CD4-positive, alpha-beta T cell treated with Interleukin-17A for 1 hour (primary cell): ENCODE measurements around the gene CHD9NB.
"Not testable (repeated sequence)": the region's sequence is repeated elsewhere in the genome, so short reads cannot be mapped to it uniquely, and the experiment has no call there.

Experiments used
- DNase-seq: peaks from one replicate; pipeline ENCODE4 v3.0.0-alpha.2; 2020

CHD9NB gene

DNA sequence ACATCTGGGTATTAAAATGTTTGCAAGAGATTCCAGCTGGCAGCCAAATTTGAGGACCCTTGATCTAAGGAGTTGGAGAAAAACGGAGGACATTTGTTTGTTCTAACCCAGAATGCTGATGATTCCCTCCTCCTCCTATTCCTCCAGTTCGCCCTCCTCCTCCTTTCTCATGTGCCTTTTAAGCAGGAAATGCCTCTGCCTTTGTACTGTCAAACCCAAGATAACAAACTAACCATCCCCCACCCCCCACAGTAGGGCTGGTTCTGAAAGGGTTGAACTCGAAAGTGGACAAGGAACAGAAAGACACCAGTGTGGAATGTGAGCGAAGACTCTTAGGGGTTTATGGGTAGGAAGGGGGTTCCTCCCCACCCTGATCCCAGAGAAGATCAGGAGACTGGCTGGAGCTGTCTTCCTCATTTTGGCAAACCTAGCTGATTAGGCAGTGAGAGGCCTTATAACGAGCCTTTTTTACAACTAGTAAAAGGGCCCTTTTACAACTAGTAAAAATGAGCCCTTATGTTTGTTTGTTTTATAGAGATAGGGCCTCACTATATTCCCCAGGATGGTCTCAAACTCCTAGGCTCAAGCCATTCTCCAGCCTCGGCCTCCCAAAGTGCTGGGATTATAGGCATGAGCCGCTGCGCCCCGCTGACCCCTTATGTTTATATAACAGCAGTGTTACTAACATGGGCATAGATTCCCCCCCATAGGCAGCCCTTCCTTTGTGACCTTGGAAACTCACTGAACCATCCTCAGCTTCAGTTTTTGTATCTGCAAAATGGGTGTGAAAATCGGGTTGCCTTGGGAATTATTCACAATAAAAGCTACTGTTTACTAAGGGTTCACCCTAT is 3.1 kb upstream of the CHD9NB start:
- DNase-seq, result peak; percentile 18

DNA sequence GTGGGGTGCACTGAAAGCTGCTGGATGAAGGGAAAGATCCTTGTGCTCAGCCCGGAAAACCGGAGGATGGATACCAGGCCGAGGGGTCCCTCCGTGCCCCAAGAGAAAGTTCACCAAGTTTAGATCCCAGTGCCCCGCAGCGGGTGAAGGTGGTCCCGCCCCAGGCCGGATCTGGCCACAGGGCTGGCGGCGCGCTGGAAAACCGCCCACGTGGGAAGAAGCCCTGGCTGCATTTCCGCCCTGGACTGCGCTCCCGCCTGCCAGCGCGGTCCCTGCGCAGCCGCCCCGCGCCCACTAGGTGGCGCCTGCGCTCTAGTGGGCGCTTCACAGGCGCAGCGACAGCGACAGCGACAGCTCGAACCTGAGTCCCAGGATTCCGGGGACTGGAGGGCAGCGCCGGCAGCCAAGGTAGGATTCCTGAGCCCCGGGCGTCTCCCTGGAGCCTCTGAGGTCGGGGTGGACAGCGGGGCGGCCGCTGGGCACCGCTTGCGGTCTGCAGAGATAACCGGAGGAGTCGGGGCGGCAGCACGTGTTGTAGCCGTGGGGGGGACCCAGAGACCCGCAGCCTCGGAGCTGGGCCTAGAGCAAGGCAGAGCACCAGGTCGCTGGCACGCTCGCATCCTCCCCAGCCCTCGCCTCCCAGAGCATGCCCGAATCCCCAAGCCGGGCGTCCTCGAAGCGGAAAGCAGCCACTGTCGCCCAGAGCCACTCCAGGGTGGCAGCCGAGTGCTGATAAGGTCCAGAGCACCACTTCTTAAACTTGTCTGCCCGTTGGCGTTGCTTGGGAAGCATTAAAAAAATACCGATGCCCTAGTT is 2.2 kb upstream of the CHD9NB start, which contains the start of gene CHD9:
Gene CHD9 (plus strand): TSS at position 322 of the 816 bp plus-strand sequence. CDS start 101,099 bp downstream, outside the sequence.
- DNase-seq, result peak; percentile 73

DNA sequence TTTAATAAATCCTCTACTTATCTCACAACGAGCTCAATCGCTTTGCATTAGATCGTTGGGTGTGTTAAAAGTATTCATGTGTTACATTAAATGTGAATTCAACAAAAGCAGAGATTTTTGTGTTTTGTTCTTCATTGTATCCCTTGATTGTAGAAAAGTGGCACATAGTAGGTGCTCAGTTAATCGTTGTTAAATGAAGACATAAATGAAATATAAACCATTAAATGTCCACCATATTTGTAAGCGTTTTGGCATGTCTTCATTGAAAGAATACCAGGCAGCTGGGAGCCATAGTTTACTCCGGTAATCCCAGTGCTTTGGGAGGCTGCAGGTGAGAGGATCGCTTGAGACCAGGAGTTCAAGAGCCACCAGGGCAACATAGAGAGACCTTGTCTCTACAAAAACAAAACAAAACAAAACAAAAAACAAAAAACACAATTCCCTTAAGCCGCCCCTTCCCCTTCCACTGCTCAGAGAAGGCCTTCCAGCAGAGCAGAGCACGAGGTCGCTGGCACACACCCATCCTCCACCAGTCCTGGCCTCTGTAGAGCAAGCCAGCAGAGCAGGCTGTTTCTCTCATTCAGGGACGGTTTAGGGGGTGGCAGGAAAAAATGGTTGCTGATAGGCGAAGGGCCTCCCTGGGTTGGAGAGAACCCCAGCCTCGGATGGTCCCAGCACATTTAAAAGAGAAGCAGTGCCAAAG is 1.4 kb upstream of the CHD9NB start:
- peak; percentile 9 for DNase-seq

DNA sequence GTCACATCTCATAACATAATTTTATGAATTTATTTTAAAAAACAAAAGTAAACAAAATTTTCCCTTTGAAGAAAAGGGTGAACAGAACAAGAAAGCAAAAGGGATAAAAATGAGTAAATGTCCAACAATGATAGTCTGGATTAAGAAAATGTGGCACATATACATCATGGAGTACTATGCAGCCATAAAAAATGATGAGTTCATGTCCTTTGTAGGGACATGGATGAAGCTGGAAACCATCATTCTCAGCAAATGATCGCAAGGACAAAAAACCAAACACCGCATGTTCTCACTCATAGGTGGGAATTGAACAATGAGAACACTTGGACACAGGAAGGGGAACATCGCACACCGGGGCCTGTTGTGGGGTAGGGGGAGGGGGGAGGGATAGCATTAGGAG is 1.4 kb downstream of the CHD9NB start:
- not testable (repeated sequence) for DNase-seq

DNA sequence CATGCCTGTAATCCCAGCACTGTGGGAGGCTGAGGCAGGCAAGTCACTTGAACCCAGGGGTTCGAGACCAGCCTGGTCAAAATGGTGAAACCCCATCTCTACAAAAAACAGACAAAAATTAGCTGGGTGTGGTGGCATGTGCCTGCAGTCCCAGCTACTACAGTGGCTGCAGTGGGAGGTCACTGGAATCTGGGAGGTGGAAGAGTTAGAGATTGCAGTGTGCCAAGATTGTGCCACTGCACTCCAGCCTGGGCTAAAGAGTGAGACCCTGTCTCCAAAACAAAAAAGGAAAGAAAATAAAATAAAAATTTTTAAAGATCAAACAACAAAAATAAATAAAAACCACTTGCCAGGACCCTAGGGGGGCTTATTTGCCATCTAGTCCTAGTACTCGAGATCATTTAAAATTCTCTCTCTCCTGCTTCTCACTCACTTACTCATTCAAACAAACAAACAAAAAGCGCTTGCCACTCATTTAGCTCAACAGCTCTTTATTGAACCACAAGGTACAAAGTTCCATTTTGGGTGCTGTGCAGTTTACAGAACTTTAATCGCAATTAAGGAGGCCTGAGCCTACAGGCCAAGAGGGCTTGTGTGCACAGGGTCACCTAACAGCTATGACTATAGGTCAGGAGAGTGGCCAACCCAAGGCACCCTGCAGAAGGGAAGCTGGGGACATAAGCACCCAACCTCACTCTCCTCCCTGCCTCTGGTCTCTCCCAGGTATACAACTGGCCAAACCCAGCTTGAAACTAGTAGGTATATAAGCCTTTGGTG is 4.4 kb downstream of the CHD9NB start:
- DNase-seq, result no peak

DNA sequence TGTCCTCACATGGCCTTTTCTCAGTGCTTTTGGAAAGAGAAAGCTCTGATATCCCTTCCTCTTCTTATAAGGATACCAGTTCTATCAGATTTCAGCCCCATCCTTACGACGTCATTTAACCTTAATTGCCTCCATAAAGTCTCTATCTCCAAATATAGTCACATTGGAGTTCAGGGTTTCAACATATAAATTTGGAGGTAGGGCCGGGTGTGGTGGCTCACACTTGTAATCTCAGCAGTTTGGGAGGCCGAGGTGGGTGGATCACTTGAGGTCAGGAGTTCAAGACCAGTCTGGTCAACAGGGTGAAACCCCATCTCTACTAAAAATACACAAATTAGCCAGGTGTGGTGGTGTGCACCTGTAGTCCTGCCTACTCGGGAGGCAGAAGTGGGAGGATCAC is 5.2 kb downstream of the CHD9NB start:
- DNase-seq, result not testable (repeated sequence)

DNA sequence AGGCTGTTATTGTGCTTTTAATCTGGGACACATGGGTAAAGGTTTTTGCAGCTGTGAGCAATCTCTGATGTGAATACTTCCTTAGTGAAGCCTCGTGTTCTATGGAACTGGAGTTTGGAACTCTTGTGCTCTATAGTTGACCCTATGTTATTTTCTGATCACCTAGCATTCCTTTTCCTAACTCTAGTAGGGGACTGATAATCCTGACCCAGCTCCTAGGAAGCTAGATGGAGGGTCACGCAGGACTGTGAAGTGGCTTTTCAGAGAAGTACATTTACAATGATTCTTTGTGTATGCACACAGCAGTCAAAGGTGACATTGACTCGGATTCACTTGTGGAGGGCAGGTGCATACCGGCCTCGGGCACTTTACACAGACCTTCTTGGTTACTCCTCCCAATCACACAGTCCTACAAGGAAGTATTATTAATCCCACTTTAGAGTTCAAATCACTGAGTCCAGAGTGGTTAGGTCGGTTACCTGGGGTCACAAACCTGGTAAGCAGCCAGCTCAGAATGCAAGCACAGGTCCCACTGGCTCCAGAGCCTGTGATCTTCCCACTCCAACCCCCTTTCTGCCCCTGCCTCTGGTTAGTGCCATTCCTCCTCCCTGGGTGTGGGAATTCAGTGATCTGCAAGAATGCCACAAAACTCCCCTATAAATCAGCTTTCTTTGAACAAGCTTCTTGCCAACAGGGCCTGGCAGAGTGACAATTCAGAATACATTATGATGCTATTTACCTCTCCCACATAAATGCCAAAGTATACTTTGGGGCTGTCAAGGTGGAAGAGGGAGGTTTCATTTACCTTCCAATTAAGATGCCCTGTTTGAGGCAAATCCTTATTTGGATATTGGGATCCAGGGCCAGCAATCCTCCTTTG is 7.1 kb downstream of the CHD9NB start:
- DNase-seq, result no peak

DNA sequence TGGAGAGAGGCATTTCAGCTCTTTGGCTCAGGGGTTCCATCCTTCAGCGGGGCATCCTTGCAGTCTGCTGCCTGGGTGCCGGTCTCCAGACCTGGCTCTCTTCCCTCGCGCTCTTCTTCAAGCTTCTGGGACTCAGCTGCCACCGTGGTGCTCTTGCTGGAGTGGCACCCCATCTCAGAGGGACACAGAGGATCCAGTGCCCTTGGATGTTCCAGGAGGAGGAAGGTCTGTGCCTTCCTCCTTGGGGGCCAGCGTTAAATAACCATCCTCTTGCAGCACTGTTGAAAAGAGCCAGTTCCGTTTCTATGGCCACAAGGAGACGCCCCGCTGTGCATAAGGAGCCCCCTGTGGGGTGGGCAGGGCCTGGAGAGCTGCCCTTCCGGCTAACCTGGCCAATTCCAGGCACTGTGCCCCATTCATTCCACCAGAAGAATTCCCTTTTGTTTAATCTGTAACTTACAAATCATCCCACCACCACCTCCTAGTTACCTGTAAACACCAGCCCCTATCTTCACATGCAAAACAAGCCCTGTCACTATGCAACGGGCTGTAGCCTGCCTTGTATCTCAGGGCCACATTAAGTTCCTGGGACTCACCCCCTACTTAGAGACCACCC is 8.6 kb downstream of the CHD9NB start:
- DNase-seq, result no peak

DNA sequence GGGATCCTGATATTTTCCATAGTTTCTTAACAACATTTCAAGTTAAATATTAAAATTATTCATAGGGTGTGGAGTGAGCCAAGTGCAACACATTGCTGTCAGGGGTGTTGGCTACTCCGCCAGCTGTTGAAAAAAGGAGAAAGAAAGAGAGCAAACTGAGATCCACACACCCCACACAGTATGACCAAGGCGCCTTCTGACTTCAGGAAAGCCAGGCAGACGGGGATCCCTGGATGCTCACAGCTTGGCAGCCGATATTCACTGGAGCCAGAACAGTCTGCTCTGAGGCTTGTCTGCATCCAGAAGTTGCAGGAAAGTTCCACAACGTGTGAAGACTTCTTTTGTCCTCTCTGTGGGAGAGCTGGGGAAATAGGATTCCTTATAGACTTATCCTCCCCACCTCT is 9.3 kb downstream of the CHD9NB start:
- no peak for DNase-seq

DNA sequence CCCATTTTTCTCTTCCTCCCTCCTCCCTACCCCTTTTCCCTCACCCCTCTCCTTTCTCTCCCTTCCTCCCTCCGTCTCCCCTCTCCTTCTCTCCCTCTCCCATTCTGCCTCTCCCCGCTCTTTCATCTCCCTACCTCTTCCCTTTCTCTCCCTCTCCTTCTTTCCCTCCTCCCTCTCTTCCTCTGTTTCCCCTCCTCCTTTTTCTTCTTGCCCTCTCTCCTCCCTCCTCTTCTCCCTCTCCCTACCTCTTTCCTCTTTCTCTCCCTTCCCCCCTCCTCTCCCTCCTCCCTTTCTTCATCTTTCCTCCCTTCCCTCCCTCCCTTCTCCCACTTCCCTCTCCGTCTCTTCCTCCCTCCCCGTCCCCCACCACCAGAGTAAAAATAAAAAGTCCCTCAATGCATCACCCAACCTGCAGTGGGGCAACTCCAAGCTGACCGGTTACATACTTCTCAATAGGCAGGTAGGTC is 10.4 kb downstream of the CHD9NB start:
- DNase-seq, result no peak

DNA sequence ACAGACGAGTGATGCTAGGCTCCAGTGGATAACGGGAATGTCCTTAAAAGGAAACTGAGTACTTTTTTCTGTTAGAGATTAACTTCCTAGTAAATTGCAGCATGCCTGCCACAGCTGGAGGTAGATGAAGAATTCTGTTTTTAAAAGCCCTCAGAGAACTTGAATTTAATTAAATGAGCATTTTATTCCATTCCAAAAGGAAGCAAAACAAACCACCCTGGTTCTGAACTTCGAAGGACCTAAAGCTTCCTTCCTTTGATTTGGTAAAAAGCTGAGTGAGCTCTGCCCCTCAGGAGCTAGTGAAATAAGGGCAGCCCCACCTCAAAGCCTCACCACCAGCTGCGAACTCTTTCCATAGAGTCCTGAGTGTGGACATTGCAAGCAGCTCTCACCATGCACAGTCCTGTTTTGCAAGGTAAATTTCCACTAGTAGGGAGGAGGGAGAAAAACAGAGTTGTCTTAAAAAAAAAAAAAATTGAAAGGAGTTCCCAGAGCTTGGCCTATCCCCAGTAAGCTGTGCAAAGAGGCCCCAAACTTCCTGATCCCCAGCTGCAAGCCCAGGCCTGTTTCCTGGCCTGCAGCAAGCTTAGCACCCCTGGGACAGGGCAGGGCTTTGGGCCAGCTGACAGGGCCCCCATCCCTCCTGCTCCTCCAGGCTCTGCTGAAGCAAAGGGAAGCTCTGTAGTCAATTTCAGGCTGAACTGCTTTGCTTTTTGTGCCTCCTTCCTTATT is 11.2 kb downstream of the CHD9NB start:
- no peak for DNase-seq

DNA sequence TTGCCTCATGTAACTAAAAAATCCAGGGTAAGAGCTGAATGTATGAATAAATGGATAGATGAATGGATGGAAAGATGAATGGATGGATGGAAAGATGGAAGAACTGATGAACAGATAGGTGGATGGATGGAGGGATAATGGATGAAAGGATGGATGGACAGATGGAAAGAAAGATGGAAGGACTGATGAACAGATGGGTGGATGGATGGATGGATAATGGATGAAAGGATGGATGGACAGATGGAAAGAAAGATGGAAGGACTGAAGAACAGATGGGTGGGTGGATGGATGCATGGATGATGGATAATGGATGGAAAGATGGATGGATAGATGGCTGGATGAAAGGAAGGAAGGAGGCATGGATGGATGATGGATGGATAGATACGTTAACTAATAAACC is 11.9 kb downstream of the CHD9NB start:
- no peak for DNase-seq

DNA sequence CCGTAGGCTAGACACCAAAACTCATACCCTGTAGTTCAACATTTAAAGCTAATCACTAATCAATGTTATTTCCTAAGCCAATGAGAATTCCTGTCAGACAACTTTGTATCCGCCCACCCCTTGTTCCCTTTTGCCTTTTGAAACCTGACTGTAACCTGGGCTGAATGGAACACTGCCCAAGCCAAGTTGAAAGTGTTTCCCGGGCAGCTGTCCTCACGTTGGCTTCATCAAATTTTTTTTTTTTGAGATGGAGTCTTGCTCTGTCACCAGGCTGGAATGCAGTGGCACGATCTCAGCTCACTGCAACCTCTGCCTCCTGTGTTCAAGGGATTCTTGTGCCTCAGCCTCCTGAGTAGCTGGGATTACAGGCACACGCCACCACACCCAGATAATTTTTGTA is 16.0 kb downstream of the CHD9NB start:
- not testable (repeated sequence) for DNase-seq

DNA sequence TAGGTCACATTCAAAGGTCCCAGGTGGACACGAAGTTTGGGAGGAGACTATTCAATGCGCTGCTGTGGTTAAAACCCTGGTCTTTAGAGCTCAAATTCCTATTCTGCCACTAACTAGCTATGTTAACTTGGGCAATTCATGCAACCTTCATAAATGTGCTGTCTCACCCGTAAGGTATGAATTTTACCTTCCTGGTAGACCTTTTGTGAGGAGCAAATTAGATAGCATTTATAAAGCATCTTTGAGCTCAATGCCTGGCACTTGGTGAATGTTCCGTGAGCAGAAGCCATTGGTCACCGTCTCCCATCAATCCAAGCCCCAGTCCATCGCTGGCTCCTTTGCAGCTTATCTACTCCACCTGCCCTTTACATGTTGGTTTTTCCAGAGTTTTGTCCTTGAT is 16.6 kb downstream of the CHD9NB start:
- no peak for DNase-seq

DNA sequence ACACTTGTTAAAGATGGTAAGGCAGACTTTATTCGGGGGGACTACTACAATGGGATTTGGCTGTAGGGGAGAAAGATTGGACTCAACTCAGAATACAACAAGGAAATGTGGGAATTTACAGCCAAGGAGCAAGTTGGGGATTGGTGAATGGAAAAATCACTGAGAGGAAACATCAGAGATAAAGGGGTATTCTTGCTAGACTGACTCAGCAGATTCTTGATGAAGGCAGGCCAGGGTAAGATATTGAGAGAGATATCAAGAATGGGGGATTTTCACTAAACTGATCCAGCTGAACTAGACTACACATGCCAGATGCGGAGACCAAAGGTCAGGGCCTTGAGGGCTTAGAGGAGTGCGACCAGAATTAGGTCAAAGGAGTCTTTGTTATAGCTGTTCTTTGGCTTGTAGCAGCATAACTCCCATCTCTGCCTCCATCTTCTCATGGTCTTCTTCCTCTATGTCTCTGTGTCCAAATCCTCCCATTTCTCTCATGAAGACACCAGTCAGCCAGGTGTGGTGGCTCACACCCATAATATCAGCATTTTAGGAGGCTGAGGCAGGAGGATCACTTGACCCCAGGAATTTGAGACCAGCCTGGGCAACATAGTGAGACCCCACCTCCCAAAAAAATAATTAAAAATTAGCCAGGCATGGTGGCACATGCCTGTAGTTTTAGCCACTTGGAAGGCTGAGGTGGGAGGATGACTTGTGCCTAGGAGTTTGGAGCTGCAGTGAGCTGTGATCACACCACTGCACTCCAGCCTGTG is 17.3 kb downstream of the CHD9NB start:
- no peak for DNase-seq

DNA sequence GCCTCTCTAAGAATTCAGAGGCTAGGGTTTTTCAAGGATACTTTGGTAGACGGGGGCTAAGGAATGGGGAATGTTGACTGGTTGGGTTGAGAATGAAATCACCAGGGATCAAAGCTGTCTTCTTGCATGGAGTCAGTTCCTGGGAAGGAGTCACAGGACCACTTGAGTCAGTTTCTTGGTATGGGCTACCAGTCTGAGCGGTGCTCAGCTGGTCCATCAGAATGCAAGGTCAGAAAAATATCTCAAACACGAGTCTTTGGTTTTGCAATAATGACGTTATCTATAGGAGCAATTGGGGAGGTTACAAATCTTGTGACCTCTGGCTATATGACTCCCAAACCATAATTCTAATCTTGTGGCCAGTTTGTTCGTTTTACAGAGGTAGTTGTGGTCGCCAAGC is 18.4 kb downstream of the CHD9NB start:
- DNase-seq, result no peak

DNA sequence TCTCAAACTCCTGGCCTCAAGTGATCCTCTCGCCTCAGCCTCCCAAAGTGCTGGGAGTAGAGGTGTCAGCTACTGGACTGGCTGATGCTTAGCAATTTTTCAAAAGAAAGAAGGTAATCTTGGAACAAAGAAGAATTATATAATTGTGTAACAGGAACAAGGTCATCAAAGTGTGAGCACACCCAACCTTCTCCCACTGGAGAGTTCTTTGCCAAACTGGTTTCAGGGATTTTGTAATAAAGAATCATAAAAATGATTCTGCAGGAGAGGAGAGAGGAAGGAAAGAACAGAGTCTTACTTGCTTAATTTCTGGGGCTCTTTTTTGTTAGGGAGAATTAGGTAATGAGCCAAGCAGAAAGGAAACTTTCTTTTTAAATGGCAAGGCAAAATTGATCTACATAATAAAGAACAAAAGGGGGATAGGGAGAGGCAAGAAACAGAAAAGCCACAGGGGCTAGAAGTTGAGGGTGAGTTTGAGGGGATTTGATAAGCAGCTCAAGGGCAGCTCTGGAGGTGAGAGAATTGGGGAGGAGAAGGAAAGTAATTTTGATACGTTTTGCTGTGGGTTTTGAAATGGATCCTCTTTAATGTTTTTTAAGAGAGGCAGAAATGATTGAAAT is 21.3 kb downstream of the CHD9NB start:
- no peak for DNase-seq

DNA sequence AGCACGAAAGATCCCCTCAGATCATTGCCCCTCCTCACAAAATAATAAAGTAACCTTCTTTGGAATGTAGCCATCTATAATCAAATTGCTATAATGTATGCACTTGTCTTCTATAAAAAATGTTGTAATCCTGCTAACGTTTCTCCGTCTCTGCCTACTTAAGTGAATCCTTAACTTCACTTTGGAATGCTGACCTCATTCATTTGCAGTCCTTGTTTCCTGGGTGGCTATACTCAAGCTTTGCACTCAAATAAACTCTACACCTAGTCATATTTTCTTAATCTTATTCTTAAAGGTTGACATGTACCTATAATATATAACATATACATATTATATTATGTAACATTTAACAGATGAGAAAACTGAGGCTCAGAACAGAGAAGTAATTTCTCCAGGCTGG is 22.7 kb downstream of the CHD9NB start:
- DNase-seq, result no peak

DNA sequence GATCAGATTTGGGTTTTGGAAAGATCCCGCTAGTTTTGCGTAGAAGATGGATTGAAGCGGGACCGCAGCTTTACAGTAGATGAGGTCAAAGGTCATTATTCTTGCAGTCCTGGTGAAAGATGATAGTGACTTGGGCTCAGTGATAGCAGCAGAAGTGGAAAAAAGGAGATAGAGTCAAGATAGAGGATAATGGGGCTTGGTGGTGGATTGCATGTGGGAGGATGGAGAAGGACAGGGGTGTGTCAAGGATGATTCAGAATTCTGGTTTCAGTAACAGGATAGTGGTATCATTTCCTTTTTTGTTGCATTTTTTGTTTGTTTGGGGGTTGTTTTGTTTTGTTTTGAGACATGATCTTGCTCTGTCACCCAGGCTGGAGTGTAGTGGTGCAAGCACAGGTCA is 28.7 kb downstream of the CHD9NB start:
- no peak for DNase-seq
